ENCODE measurements around the gene AHDC1. TPM values are rescaled to one million over a fixed set of nuclear protein-coding genes. Genes with fewer than 3 reads are reported as not detected.

Gene AHDC1
- polyA plus RNA-seq, 3 donors = 0.16 to 3.3 (median 0.30) TPM

DNA sequence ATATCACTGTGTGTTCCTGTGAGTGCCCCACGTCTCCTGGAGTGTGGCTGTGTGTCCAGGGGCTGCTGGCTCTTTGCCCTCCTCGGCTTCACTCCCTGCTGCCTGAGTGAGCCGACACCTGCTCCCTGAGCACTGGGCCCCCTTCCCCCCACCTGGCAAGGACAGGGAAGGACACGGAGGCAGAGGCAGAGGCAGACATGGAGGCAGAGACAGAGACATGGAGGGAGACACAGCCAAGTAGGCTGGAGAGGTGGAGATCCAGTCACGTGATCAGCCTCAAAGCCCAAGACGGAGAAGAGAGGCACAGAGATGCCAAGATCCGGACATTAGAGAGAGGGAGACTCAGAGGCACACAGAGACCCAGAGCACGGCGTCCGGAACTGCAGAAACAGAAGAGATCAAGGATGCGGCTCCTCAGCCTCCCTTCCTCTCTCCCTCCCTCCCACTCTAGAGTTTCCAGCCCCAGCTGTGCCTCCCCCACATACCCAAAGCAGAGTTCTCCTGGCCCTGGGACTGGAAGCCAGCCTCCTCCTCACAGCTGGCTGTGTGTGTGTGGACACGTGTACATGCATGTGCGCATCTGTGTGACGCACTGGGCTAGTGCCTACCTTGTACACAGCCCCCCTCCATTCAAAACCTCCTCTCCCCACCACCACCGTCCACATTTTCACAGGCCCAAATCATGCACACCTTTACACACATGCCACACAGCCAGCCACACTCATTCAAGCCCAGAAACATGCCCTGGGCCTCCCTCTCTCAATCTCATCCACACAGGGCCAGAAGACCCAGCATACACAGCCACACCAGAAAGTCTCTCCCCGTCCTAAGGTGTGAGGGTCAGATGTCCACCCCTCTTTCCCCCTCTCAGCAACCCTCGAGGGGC, 74.9 kb downstream of the AHDC1 start:
- H3K36me3 Mint-ChIP-seq = peaks cover 11 to 17% of the 10 kb centered on the region in 2 donors
- H3K27me3 Mint-ChIP-seq (ENCODE audit: low read depth in 3 of 3) = peaks cover 10 to 16% (median 16%) of the 10 kb centered on the region in 3 donors
- Histone ChIP-seq H3K4me3 (replicated peaks in 1 of 3; ENCODE audit: low read depth in 2 of 3, low read length in 3 of 3) (peak overlapping the region in 2 of 3 experiments; percentile 35 to 80), H3K9ac (ENCODE audit: insufficient read depth, low read length, poor library complexity, severe bottlenecking) (peak overlapping the region; percentile 56), H3K4me2 (replicated peaks; ENCODE audit: extremely low read depth, low read length, poor library complexity, severe bottlenecking) (peak overlapping the region; percentile 97), H3K36me3 (replicated peaks in 1 of 2; ENCODE audit: control insufficient read depth in 1 of 2, insufficient read depth in 2 of 2, low read length in 2 of 2) (no peaks in the 10 kb centered on the region), H4K20me1 (ENCODE audit: insufficient read depth, low read length) (no peaks in the 10 kb centered on the region), H3K79me2 (ENCODE audit: insufficient read depth, low read length) (peaks cover 15% of the 10 kb centered on the region), H3K4me1 (ENCODE audit: control insufficient read depth in 1 of 2, insufficient read depth in 2 of 2, low read length in 2 of 2) (peaks cover 49 to 62% of the 10 kb centered on the region in 2 donors), H3K27me3 (ENCODE audit: control insufficient read depth in 2 of 2, insufficient read depth in 2 of 2, low read length in 2 of 2) (peaks cover 0 to 8% of the 10 kb centered on the region in 2 donors), H2AFZ (ENCODE audit: insufficient read depth, low read depth, low read length, poor library complexity, severe bottlenecking) (peak overlapping the region; percentile 83), H3K9me3 (replicated peaks in 1 of 2; ENCODE audit: control insufficient read depth in 1 of 2, insufficient read depth in 1 of 2, low read length in 2 of 2) (no peaks in the 10 kb centered on the region), H3K27ac (ENCODE audit: low read depth in 1 of 2, low read length in 2 of 2) (no peak overlapping the region)
- H3K27ac Mint-ChIP-seq = peak overlapping the region in 1 of 7 donors; percentile 79
- H3K9me3 Mint-ChIP-seq = peaks cover 0 to 3% (median 0%) of the 10 kb centered on the region in 7 donors
- peaks cover 65% of the 10 kb centered on the region for H3K4me1 Mint-ChIP-seq
- peak overlapping the region; percentile 82 to 97 for H3K4me3 Mint-ChIP-seq
- intact Hi-C loops (cut with micrococcal nuclease) = no loop called here
- WGBS (ENCODE audit: insufficient coverage) = 64% methylated on average over 11 of the region's 17 CpGs
- TF ChIP-seq, protein P1, sequence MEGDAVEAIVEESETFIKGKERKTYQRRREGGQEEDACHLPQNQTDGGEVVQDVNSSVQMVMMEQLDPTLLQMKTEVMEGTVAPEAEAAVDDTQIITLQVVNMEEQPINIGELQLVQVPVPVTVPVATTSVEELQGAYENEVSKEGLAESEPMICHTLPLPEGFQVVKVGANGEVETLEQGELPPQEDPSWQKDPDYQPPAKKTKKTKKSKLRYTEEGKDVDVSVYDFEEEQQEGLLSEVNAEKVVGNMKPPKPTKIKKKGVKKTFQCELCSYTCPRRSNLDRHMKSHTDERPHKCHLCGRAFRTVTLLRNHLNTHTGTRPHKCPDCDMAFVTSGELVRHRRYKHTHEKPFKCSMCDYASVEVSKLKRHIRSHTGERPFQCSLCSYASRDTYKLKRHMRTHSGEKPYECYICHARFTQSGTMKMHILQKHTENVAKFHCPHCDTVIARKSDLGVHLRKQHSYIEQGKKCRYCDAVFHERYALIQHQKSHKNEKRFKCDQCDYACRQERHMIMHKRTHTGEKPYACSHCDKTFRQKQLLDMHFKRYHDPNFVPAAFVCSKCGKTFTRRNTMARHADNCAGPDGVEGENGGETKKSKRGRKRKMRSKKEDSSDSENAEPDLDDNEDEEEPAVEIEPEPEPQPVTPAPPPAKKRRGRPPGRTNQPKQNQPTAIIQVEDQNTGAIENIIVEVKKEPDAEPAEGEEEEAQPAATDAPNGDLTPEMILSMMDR (IDR thresholded peaks at IDR 0.05) = no peak
- DNase-seq = no peak

DNA sequence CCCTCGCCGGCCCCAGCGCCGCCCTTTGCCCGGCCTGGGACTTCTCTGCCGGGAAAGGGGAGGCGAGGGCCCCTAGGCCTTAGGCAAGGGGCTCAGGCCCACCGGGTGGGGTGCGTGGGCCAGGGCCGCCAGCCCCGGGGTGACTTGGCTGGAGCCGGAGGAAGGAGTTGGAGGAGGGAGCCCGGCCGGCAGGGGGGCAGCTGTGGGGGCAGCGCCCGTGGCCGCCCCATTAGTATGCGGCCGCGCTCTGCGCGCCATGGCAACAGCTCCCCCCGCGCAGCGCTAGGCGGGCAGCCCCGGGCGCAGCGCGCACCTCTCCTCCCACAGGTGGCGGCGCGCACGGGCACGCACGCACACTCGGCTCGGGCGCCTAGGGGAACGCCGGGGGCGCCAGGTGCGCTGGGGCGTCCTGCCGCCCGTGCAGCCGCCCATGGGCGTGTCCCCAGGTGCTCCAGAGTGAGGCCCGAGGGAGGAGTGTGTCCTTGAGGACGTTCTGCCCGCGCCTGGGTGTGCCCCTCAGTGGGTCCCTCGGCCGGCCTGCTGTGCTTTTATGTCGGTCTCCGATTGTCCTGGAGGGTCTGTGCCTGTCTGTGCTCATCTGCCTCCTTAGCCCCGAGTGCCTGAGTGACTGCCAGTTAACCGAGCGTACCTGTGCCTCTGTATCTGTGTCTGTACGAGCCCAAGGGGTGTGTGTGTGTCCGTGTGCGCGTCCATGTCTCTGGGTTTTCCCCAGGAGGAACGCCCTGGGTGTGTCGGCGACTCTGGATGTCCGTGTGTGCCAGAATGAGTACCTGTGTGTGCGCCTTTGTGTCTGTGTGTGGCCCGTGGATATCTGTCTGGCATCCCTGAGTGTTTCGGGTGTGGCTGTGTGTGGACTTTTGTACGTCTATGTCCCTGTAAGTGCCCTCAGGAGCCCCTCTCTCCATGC, 75.8 kb downstream of the AHDC1 start:
- Mint-ChIP-seq H3K4me1 (peaks cover 74% of the 10 kb centered on the region), H3K27me3 (ENCODE audit: low read depth in 3 of 3) (peaks cover 10 to 17% (median 16%) of the 10 kb centered on the region in 3 donors), H3K27ac (peak overlapping the region in 2 of 7 donors; percentile 70 to 81), H3K36me3 (peaks cover 4 to 8% of the 10 kb centered on the region in 2 donors), H3K4me3 (peak overlapping the region; percentile 82 to 97), H3K9me3 (peaks cover 0 to 3% (median 0%) of the 10 kb centered on the region in 7 donors)
- Histone ChIP-seq H3K36me3 (replicated peaks in 1 of 2; ENCODE audit: control insufficient read depth in 1 of 2, insufficient read depth in 2 of 2, low read length in 2 of 2) (no peaks in the 10 kb centered on the region), H3K9me3 (replicated peaks in 1 of 2; ENCODE audit: control insufficient read depth in 1 of 2, insufficient read depth in 1 of 2, low read length in 2 of 2) (no peaks in the 10 kb centered on the region), H3K79me2 (ENCODE audit: insufficient read depth, low read length) (peaks cover 15% of the 10 kb centered on the region), H3K9ac (ENCODE audit: insufficient read depth, low read length, poor library complexity, severe bottlenecking) (peak overlapping the region; percentile 56), H3K27ac (ENCODE audit: low read depth in 1 of 2, low read length in 2 of 2) (no peak overlapping the region), H3K4me2 (replicated peaks; ENCODE audit: extremely low read depth, low read length, poor library complexity, severe bottlenecking) (peak overlapping the region; percentile 97), H3K4me1 (ENCODE audit: control insufficient read depth in 1 of 2, insufficient read depth in 2 of 2, low read length in 2 of 2) (peaks cover 58 to 71% of the 10 kb centered on the region in 2 donors), H3K4me3 (replicated peaks in 1 of 3; ENCODE audit: low read depth in 2 of 3, low read length in 3 of 3) (peak overlapping the region; percentile 35 to 80 (median 42)), H2AFZ (ENCODE audit: insufficient read depth, low read depth, low read length, poor library complexity, severe bottlenecking) (peak overlapping the region; percentile 83), H4K20me1 (ENCODE audit: insufficient read depth, low read length) (no peaks in the 10 kb centered on the region), H3K27me3 (ENCODE audit: control insufficient read depth in 2 of 2, insufficient read depth in 2 of 2, low read length in 2 of 2) (peaks cover 0 to 8% of the 10 kb centered on the region in 2 donors)
- no peak for DNase-seq
- WGBS (ENCODE audit: insufficient coverage) = 3% methylated on average over 68 of the region's 71 CpGs
- intact Hi-C loops (cut with micrococcal nuclease) = no loop called here
- TF ChIP-seq, protein P1 (IDR thresholded peaks at IDR 0.05) = no peak

Measured in CD14-positive monocyte (primary cell).